Stimulated activated CD4-positive, alpha-beta T cell treated with anti-CD3 and anti-CD28 coated beads, Interleukin-12 subunit alpha, Interleukin-12 subunit beta, amount 100 ng/mL, for 4 hours (primary cell): ENCODE results near the gene LGALS14.
"Not testable (repeated sequence)": the region's sequence is repeated elsewhere in the genome, so short reads cannot be mapped to it uniquely, and the experiment has no call there.

Experiments used
- DNase-seq: peaks from one replicate; pipeline ENCODE4 v3.0.0-alpha.2; 2020

The LGALS14 gene

GRCh38 chr19:39696387-39696786 lies 7.9 kb upstream of the LGALS14 start:
- no peak for DNase-seq

DNA sequence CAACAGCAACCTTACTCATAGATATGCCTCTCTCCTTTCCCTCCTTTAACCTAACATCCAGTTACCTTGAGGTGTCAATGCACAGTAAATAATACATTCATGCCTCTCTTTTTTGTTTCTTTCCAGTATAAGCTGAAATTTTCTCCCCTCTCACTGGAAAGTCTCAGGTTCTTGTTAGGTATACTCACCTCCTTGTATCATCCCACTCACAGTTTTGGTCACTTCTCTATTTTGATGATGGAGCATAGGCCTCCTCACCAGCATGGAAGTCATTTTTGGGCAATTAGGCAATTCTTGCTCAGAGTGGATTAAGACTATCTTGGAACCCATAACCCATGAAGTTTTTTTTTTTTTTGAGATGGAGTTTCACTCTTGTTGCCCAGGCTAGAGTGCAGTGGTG lies 5.7 kb upstream of the LGALS14 start:
- DNase-seq: no peak

GRCh38 chr19:39701291-39701690 lies 3.0 kb upstream of the LGALS14 start:
- DNase-seq: no peak

- DNase-seq: no peak
These were observed 1.4 kb downstream of the LGALS14 start for GRCh38 chr19:39705578-39706188.

- DNase-seq: no peak
These were observed 4.3 kb downstream of the LGALS14 start for GRCh38 chr19:39708594-39708993.

- DNase-seq: no peak
These were observed 5.0 kb downstream of the LGALS14 start for GRCh38 chr19:39709026-39709872.

DNA sequence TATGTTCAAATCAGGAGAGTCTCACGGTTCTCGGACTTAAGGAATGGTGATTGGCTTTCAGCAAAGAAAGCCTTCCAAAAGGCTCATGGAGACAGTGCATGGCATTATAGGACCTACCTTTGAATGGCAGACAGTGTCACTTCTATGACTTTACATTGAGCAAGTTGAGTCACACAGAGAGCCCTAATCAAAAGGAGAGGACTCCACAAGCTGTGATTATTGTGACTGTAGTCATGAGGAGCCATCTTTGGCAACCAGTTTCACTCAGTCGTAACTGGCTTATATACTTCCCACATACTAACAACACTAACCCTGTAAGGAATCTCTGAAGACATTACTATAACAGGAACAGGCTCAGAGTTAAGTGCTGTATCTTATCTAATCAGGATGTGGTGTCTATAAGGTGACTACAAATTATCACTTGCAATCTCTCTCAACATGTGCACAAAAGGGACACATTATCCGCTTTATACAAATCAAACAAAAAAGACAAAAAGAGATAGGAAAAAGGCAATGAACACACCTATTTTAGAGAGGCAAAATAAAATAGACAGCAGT lies 6.1 kb downstream of the LGALS14 start:
- DNase-seq: no peak

DNA sequence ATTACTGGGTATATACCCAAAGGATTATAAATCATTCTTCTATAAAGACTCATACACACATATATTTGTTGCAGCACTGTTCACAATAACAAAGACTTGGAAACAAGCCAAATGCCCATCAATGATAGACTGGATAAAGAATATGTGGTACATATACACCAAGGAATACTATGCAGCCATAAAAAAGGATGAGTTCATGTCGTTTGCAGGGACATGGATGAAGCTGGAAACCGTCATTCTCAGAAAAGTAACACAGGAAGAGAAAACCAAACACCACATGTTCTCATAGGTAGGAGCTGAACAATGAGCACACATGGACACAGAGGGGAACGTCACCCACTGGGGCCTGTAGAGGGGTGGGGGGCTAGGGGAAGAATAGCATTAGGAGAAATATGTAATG lies 15.9 kb downstream of the LGALS14 start:
- not testable (repeated sequence) for DNase-seq

- no peak for DNase-seq
These were observed 21.7 kb downstream of the LGALS14 start for GRCh38 chr19:39725995-39726394.

DNA sequence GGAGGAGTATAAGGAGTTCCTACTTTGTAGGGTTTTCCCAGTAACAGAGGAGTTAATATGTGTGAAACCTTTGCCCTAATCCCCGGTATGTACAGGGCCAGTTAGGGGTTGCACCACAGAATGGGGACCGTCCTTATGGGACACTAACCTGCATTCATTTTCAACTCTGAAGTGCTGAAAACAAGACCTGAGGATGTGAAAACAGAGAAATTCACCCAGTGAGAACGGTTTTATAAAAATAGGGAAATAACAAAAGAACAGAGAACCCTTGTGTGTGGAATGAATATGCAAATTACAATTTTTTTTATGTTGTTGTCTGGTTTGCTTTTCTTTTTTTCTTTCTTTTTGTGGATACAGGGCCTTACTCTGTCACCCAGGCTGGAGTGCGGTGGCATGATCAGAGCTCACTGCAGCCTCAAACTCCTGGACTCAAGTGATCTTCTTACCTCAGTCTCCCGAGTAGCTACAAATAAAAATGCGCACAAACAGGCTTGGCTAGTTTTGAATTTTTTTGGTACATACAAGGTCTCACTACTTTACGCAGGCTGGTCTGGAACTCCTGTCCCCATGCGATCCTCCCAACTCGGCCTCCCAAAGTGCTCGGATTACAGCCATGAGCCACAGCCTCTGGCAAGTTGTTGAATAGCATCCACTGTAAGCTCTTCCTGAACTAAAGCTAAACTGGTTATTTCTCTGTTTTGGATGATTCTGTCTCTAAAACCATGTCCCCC lies 23.0 kb downstream of the LGALS14 start:
- DNase-seq: no peak

- no peak for DNase-seq
These were observed 23.8 kb downstream of the LGALS14 start for GRCh38 chr19:39728040-39728439.

DNA sequence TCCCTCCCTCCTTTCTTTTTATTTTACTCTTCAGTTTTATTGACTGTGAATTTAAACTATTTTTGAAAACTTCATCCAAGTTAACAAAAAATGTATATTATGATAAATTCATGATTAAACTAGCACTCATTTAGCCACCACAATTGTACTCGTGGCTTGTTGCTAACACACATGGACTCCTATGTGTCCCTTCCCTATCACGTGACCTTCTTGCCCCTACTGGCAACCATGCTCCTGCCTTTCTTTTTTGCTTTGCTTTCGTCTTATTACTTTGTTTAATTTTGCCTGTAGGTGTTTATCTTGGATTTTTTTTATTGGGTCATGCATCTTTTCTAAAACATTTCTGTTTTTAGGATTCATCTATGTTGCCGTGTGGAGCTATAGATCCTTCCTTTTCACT lies 25.3 kb downstream of the LGALS14 start:
- DNase-seq: no peak

DNA sequence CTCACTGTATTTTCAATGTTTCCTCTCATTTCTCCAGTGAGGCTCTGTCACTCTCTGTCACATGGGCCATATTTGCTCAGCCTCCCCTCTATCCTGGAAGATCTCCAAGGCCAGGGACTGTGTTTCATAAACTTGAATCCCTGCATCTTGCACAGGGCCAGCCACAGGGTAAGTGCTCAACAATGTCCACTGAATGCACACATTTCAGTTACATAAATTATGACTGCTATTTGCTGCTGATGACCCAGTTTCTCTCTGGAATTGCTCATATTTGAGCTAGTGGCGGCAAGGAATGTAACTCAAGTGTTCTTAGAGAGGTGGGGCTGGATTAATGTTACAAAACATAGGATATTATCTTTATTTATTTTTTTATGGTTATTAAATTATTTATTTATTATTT lies 27.4 kb downstream of the LGALS14 start:
- no peak for DNase-seq

GRCh38 chr19:39733841-39734240 lies 29.6 kb downstream of the LGALS14 start:
- DNase-seq: no peak

DNA sequence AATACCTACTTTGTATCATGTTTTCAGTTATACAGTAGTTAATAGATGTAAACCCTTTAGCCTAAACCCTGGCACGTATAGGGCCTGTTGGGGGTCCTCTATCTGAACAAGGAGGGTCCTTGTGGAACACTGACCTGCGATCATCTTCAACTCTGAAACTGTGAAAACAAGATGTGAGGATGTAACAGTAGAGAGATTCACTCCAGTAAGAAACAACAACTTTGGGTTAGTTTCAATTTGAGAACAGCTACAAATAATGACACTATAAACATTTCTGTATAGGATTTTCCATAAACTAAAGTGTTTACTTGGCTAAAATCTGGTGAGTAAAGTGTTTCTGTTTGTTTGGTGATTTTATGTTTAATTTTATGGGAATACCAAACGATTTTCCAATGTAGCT lies 31.4 kb downstream of the LGALS14 start:
- no peak for DNase-seq

- DNase-seq: no peak
These were observed 31.8 kb downstream of the LGALS14 start for GRCh38 chr19:39736088-39736487.

GRCh38 chr19:39737351-39737750 lies 33.1 kb downstream of the LGALS14 start:
- DNase-seq: no peak

GRCh38 chr19:39737891-39738290 lies 33.6 kb downstream of the LGALS14 start, which contains the start of gene CLC:
Gene CLC (minus strand): TSS chr19:39738029. CDS start chr19:39737952, 77 bp downstream.
- no peak for DNase-seq

DNA sequence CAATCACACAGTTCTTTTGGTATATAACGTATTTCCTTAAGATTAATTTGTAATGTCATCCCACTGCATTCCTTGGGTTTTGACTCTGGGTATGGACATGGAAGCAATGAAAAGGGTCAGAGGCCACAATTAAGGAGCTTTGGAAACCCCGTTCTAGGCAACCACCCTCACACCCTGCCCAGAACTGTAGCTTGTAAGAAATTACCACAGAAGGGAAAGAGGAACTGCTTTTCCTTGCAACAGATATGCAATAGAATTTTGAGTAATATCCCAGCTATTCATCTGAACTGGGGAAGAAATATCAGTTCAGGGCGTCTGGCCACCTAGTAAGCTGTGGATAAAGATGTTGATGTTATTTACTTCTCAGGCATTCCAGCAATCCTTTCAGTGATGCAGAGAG lies 34.5 kb downstream of the LGALS14 start:
- no peak for DNase-seq

GRCh38 chr19:39740395-39740794 lies 36.1 kb downstream of the LGALS14 start:
- DNase-seq: no peak

- DNase-seq: no peak
These were observed 41.4 kb downstream of the LGALS14 start for GRCh38 chr19:39745643-39746042.

- DNase-seq: no peak
These were observed 42.7 kb downstream of the LGALS14 start for GRCh38 chr19:39746836-39747529.

DNA sequence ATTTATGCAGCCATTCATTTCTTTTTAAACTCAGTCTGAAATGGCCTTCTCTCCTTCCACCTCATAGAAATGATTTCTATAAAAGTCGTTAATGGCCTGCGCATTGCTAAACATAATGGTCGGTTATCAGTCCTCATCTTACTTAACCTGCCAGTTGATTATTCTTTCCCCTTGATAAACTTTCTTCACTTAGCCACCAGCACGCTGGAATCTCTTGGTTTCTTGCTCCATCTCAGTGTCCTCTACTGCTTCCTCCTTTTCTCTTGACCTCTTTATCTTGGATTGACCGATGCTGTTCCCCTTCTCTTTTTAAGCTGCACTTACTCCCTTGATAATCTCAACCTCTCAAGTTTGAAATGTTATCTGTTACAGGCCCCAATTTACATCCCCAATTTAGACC lies 45.7 kb downstream of the LGALS14 start:
- no peak for DNase-seq
